Gastrocnemius medialis (tissue), 4 donors: ENCODE measurements around the gene WDFY3. TPM values are rescaled to one million over a fixed set of nuclear protein-coding genes. Genes with fewer than 3 reads are reported as not detected.

Experiments
- ATAC-seq, 2 donors: fragments of 150-250 bp; one replicate each; pipeline ENCODE4 v1.9.1; 2016
- DNase-seq, 2 donors: peaks; one replicate each; pipeline ENCODE4 v3.0.0-alpha.2; 2019
- H3K27ac ChIP-seq, 4 donors: fragments of 200-600 bp; sonication (generic); 1 replicate in 1 of 4; 2 replicates in 3 of 4; pipeline ENCODE4 v1.5.1; 2016 to 2018; ENCODE audit warnings: mild to moderate bottlenecking in 2 of 4, moderate library complexity in 1 of 4
- H3K27me3 ChIP-seq, 3 donors: fragments of 200-600 bp; sonication (generic) in 2 of 3; 1 replicate in 1 of 3; 2 replicates in 2 of 3; pipeline versions ENCODE4 v1.5.1 to v1.6.0; 2016 to 2019; ENCODE audit warnings: mild to moderate bottlenecking in 1 of 3, moderate library complexity in 1 of 3
- H3K36me3 ChIP-seq, 2 donors: fragments of 200-600 bp; sonication (generic) in 1 of 2; one replicate each; pipeline ENCODE4 v1.5.1; 2017 to 2018
- H3K4me1 ChIP-seq, 2 donors: fragments of 200-600 bp; sonication (generic) in 1 of 2; one replicate each; pipeline ENCODE4 v1.5.1; 2016 to 2017; ENCODE audit warnings: mild to moderate bottlenecking in 2 of 2
- H3K4me3 ChIP-seq, 4 donors: fragments of 200-600 bp; sonication (generic) in 3 of 4; 1 replicate in 1 of 4; 2 replicates in 3 of 4; pipeline ENCODE4 v1.5.1; 2016 to 2019; ENCODE audit warnings: mild to moderate bottlenecking in 2 of 4
- H3K9me3 ChIP-seq, 3 donors: fragments of 200-600 bp; sonication (generic) in 2 of 3; 1 replicate in 1 of 3; 2 replicates in 2 of 3; pipeline ENCODE4 v1.5.1; 2016 to 2019
- POLR2A ChIP-seq, 2 donors: fragments of 450-650 bp; IDR thresholded peaks; one replicate each; pipeline ENCODE4 v1.6.1; 2017; ENCODE audit warnings: antibody characterized with exemption in 2 of 2, mild to moderate bottlenecking in 2 of 2, moderate library complexity in 2 of 2
- in situ Hi-C, 4 donors: fragments of 200-750 bp; cut with MboI; loops; one replicate each; pipeline versions ENCODE4 v1.15.0 to v1.8.0; 2017; ENCODE audit warnings: low sequenced_read_pairs in 4 of 4
- intact Hi-C: fragments of 100-400 bp; cut with DNase I; formaldehyde crosslinking; loops from one replicate; pipeline ENCODE4 v1.15.1; 2023; ENCODE audit warnings: low total_unique reads
- total RNA-seq, 4 donors: library from RNA; depleted of rRNA; stranded (reverse); fragments of >200 nt; gene quantifications; one replicate each; pipeline versions ENCODE4 v1.1.0 to v1.2.3, GENCODE V29; 2016
- TF ChIP-seq, protein P1 (sequence below), 5 experiments: fragments of 450-650 bp in 3 of 5; fragments of 200-600 bp in 2 of 5; sonication (generic) in 2 of 5; IDR thresholded peaks in 4 of 5; conservative IDR thresholded peaks in 1 of 5; 1 replicate in 4 of 5; 2 replicates in 1 of 5; pipeline ENCODE4 v1.5.1; 2016 to 2019; ENCODE audit warnings: antibody characterized with exemption in 5 of 5, mild to moderate bottlenecking in 3 of 5, moderate library complexity in 3 of 5

The WDFY3 gene
- total RNA-seq, 4 donors from 2014 or later: 28.3 to 65.9 (median 36.4) TPM

DNA sequence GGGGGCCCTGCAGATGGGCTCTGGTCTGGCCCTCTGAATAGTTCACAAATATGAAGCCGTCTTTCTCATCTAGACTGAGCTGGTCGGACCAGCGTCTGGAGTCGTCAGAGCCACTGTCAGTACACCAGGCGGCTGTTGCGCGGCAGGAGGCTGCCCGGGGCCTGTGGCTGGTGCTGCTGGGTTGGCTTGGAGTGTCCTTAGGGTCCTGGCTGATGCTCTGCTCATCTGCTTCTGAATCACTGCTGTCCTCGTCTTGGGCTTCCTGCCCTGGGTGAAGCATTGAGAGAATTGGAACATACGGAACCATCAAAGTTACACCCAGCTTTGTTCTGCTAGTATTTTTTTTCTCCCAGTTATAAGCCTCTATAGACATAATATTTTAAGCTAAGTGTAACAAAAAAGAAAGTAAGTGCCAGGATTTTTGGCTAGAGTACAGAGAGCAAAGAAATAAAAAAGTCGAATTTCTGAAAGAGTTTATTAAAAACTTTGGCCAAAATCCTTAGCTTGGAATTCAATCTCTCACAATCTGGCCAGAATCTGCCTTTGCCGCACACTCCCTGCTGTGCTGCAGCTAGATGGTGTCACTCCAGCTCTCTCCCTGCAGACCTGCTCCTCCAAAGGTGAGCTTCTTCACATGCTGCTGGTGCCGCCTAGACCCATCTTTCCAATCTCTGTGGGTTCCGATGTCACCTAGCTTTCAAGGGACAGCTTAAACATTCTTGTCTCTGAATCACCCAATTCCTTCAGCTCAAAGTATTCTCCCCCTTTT lies 287.3 kb downstream of the WDFY3 start:
- intact Hi-C loops (no loop called here), in situ Hi-C loops (no loop called here)
- no peak overlapping the region for H3K27ac ChIP-seq
- no peaks in the 10 kb centered on the region for H3K27me3 ChIP-seq
- H3K9me3 ChIP-seq: no peaks in the 10 kb centered on the region
- TF ChIP-seq, protein P1, sequence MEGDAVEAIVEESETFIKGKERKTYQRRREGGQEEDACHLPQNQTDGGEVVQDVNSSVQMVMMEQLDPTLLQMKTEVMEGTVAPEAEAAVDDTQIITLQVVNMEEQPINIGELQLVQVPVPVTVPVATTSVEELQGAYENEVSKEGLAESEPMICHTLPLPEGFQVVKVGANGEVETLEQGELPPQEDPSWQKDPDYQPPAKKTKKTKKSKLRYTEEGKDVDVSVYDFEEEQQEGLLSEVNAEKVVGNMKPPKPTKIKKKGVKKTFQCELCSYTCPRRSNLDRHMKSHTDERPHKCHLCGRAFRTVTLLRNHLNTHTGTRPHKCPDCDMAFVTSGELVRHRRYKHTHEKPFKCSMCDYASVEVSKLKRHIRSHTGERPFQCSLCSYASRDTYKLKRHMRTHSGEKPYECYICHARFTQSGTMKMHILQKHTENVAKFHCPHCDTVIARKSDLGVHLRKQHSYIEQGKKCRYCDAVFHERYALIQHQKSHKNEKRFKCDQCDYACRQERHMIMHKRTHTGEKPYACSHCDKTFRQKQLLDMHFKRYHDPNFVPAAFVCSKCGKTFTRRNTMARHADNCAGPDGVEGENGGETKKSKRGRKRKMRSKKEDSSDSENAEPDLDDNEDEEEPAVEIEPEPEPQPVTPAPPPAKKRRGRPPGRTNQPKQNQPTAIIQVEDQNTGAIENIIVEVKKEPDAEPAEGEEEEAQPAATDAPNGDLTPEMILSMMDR (IDR thresholded peaks at IDR 0.05 in 4 of 5, conservative IDR thresholded peaks at IDR 0.05 in 1 of 5): no peak
- TF ChIP-seq POLR2A (IDR thresholded peaks at IDR 0.05): no peak
- H3K4me3 ChIP-seq: no peak overlapping the region
- peaks cover 9 to 16% of the 10 kb centered on the region in 2 donors for H3K4me1 ChIP-seq
- DNase-seq: peak in 1 of 2 donors; percentile 43
- peak in 1 of 2 donors; percentile 31 for ATAC-seq
- peaks cover 0 to 82% of the 10 kb centered on the region in 2 donors for H3K36me3 ChIP-seq

DNA sequence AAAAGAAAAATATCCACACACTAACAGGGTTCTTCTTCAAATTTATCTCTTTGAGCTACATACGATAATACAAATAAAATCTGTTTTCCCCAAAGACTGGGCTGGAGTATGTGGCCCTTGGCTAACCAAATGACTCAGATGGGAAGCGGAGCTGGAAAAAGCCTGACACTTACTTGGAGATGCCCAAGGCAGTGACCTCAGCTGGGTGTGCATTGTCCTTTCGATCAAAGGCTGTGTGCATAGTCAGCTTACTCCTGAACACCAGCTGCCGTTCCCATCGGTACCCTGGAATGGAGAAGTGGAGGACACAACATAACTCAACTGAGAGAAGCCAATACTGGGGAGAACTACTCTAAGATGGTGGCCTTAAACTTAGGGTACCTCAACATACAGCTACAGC lies 288.5 kb downstream of the WDFY3 start:
- no peaks in the 10 kb centered on the region for H3K27me3 ChIP-seq
- in situ Hi-C loops: no loop called here
- H3K4me1 ChIP-seq: peaks cover 9 to 14% of the 10 kb centered on the region in 2 donors
- intact Hi-C loops: no loop called here
- no peaks in the 10 kb centered on the region for H3K9me3 ChIP-seq
- H3K36me3 ChIP-seq: peaks cover 0 to 75% of the 10 kb centered on the region in 2 donors
- H3K27ac ChIP-seq: no peak overlapping the region
- DNase-seq: peak in 1 of 2 donors; percentile 28
- TF ChIP-seq, protein P1 (IDR thresholded peaks at IDR 0.05 in 4 of 5, conservative IDR thresholded peaks at IDR 0.05 in 1 of 5): no peak
- no peak for TF ChIP-seq POLR2A (IDR thresholded peaks at IDR 0.05)
- no peak overlapping the region for H3K4me3 ChIP-seq
- peak in 1 of 2 donors; percentile 44 for ATAC-seq

DNA sequence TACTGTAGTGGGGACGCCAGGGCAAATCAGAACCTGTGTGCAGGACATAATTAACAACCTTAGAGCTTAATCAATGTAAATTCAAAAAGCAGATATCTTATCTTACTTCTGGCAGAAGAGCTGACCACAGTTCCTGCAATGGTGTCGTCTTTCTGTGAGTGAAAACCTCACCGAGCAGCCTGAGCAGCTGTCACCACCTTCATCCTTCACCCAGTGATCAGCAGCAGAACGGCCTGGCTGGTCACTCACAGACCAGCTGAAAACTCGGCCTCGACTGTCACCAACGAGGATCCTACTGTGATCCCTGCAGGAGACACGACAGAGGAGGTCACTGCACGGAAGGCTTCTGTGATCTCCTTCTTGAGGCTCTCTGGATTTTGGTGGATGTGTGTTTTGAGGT lies 289.4 kb downstream of the WDFY3 start:
- Histone ChIP-seq H3K36me3 (peaks cover 0 to 75% of the 10 kb centered on the region in 2 donors), H3K4me1 (peaks cover 5 to 6% of the 10 kb centered on the region in 2 donors), H3K27ac (no peak overlapping the region), H3K4me3 (no peak overlapping the region), H3K27me3 (no peaks in the 10 kb centered on the region), H3K9me3 (no peaks in the 10 kb centered on the region)
- in situ Hi-C loops: no loop called here
- TF ChIP-seq, protein P1 (IDR thresholded peaks at IDR 0.05 in 4 of 5, conservative IDR thresholded peaks at IDR 0.05 in 1 of 5): no peak
- no peak for TF ChIP-seq POLR2A (IDR thresholded peaks at IDR 0.05)
- intact Hi-C loops: no loop called here
- ATAC-seq (no peak), DNase-seq (no peak)

DNA sequence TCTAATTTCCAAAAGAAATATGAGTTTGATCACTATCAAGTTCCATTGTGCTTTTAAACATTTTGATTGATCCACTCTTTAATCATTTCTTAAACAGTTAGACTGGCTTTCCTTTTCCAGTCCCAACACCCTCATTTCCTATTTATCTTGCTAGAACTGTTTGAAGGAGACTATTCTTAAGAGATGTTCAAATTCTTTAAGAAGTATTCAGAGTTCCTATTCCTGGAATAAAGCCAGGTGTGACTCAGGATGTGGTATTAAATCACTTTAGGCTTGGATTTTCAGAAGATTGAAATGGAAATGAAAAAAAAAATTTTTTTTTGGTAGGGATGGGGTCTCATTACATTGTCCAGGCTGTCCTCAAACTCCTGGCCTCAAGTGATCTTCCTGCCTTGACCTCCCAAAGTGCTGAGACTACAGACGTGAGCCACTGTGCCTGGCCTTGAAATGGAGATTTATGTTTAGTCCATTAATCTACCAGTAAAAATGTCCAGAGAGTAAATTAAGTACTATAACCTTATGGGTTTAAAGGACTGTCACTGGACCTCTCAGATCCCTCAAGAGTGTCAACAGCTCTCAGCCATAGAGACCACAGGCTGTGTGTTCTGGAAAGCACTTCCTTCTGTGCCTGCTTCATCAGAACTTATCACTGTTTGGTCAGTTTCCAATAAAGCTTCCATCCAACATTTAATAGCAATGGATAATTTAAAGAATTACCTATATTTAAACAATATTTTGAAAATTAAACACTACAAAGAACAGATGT lies 292.8 kb downstream of the WDFY3 start:
- Histone ChIP-seq H3K4me3 (no peak overlapping the region), H3K4me1 (no peaks in the 10 kb centered on the region), H3K9me3 (no peaks in the 10 kb centered on the region), H3K36me3 (peaks cover 0 to 80% of the 10 kb centered on the region in 2 donors), H3K27ac (no peak overlapping the region), H3K27me3 (no peaks in the 10 kb centered on the region)
- no peak for DNase-seq
- TF ChIP-seq POLR2A (IDR thresholded peaks at IDR 0.05): no peak
- TF ChIP-seq, protein P1 (IDR thresholded peaks at IDR 0.05 in 4 of 5, conservative IDR thresholded peaks at IDR 0.05 in 1 of 5): no peak
- in situ Hi-C loops (no loop called here), intact Hi-C loops (no loop called here)
- no peak for ATAC-seq
